Stimulated activated CD4-positive, alpha-beta T cell treated with anti-CD3 and anti-CD28 coated beads, Interleukin-4, amount 100 ng/mL, for 48 hours (primary cell): ENCODE data around the gene PCDH9.
"Not testable (repeated sequence)": the region's sequence is repeated elsewhere in the genome, so short reads cannot be mapped to it uniquely, and the experiment has no call there.

Experiments used
- DNase-seq, 2 donors: peaks; one replicate each; pipeline ENCODE4 v3.0.0-alpha.2; 2020; ENCODE audit warnings: low read depth in 2 of 2

Gene PCDH9

DNA sequence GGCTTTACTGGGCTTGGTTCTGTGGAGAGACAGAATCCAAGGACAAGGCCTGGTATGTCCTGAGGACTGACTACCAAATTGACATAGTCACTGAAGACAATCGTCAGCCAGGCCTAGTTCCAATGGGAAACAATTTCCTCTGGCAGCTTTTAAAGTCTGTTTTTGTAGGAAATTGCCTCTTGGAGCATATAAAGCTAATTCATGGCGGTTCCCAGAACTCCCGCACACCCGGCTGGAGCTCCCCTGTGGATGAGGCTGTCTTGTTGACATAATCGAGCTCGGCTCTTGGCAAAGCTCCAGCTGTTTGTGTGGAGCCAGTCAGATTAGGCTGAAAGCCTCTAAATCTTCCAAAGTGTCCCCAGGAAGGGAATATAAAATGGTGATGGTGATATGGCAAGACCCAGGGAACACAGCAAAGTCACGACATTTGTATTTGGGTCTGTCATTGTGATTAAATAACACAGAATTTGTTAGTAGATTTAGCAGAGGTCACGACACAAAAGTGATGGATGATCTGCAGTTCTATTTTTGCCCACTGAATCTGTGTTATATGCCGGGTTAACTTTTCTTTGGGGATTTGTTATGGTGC is 395.0 kb downstream of the PCDH9 start:
- DNase-seq: no peak

DNA sequence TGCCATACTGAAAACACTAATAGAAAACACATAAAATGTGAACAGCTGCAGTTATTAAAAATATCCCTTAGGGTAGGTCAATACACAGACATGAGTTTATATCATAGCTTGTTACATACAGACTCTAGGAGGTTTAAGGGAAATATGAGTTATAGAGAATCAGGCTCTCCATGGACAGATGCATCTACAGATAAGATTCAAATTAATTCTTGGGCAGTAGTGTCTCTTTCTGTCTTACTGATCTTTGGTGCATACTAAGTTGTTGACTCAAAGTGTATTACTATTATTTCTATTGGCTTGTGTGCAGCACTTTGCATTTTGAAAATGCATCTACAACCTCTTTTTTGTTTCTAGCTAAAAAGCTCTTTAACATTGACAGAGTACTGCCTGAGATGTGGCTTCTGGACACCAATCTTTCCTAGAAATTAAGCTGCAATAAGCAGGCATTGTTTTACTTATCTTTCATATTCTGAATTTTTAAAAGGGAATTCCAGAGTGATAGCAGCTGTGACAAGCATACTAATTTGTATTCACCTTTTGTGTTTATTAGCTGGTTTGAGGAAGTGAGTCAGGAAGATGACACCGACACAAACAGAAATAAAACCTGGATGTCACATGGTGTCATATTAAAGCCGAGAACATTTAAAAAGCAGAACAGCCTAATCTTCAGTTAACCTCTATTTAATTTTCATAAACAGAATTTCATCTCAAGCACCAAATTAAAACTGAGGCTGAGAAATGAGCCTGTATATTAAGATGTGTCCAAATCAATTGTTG is 399.0 kb downstream of the PCDH9 start:
- no peak for DNase-seq

DNA sequence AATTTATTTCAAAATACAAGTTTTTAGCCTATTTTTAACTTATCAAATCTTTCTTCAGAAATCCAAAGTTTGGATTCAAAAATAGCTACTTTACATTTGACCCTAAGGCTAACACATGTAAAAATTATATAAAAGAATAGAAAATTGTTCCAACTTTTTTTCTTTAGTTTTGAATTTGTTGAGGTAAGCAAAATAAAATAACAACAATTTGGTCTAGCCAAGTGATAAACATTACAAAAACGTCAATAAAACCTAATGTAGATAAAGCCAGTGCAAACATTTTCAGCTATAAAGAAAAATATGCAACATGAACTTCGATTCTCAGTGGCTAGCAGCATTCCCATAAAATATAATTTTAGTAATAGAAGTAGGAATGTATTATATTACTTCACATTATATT is 400.3 kb downstream of the PCDH9 start:
- DNase-seq: no peak

DNA sequence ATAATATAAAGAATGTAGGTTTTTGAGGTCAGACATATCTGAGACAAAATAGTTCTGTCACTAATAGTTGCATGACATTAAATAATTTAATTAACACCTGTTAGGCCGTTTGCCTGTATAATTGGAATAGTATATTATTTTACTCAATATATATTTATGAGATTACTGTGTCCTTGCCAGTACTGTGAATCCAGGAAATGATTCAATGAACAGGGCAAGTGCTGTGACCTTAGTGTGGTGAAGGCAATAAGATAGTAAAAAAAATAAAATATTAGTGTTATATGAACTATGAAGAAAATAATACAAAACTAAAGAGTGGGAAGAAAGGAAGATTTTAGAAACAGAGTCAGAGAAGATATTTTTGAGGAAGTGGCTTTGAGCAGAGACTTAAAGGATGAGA is 403.7 kb downstream of the PCDH9 start:
- no peak for DNase-seq

DNA sequence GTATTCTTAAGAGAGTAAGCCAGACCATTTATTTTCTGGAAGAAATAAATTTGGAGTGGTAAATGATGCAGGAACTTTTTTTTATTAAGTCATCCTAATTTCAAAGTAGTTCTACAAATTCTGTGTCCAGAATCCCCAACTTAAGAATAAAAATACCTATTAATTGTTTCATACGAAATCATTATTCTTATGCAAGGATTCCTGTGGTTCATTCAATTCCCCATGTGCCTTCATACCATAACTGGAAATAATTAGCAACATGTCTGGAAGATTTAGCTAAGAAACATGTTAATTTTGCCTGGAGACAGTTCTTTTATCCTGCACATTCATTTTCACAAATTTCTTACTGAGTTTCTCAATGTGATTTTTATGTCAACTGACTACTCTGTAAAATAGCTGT is 408.6 kb downstream of the PCDH9 start:
- no peak for DNase-seq

DNA sequence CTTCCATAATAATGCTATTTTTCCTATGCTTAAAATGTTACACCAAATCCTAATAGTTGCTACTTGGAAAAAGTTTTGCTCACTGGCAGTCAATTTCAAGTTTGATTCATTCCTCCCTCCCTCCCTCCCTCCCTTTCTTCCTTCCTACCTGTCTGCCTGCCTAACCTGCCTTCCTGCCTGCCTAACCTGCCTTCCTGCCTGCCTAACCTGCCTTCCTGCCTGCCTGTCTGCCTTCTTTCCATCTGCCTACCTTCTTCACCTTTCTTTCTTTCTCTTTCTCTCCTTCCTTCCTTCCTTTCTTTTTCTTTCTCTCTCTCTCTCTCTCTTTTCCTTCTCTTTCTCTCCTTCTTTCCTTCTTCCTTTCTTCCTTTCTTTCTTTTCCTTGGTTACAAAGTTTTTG is 418.7 kb downstream of the PCDH9 start:
- DNase-seq: no peak

DNA sequence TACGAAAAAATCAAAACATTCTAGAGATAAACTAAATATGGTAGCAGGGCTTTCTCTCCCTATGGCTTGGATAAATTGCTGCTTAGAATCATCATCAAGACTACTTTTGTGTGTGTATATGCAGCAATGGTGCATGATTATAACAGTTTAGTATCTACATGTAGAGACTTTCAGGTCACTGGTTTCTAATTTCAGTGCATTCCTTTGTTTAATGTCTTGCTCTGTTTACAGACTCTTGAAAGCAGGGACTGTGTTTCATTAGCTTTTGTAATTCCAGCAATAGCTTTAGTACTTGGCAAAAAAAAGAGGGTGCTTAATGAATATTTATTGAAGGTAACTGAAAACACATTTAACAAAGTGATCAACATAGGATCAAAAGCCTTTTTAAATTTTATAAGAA is 420.7 kb downstream of the PCDH9 start:
- DNase-seq: no peak

DNA sequence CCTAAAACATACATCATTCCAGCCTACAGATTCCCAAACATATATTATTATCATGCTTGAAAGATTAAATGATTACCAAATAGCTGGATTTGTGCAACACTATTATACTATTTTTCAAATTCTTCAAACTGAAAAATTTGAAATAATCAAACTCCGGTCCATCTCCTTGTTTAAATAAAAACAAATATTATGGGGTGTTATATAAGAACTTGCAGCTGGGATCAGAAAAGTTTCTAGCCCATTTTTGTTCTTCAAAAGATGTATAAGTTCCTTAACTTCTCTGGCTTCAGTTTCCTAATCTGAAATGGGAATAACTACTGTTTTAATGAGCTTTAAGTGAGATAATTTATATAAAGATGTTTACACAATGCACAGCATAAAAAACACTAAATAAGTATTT is 422.9 kb downstream of the PCDH9 start:
- DNase-seq: no peak

DNA sequence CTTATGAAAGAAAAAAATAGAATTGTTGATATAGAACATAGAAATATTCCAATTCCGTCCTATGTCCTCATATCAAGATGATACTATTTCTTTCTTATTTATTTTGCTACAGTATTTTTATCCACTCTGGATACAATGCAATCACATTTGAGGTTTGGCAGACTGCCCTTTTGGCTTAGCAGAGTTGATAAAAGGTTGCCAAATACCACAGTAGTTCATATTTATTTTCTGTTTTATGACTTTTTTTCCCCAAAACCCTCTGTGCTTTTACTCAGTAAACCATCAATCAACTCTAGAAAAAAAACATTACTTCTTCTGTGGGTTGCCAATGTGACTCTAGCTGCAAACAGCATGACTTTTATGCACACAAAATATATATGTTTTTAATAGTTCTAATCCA is 424.5 kb downstream of the PCDH9 start:
- DNase-seq: no peak

DNA sequence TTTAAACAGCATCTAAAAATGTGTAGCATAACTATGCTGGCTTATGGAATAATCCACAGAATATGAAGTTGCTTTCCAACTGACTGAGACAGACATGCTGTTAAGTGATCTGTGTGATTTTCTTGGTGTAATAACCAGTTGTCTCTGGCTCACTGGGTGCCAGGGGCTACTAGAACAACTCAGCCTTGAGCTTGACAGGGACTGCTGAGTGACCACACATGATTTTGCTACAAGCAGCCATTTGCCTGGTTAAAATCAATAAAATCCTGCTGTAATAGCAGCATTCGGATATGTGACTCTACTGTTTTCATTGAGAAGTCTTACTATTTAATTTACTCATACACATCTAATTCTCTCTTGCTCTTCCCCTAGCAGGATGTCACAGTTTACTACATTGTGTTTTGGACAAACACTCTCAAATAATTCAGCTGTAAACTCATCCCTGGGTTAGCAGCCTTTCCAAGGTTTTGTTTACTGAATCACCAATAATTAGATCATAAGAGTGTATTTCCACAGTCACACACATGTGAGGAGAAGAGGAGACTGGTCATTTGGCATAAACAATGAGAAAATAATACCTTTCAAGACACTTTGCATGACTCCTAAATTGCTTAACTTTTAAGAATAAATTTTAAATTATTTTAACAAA is 426.2 kb downstream of the PCDH9 start:
- DNase-seq: no peak

DNA sequence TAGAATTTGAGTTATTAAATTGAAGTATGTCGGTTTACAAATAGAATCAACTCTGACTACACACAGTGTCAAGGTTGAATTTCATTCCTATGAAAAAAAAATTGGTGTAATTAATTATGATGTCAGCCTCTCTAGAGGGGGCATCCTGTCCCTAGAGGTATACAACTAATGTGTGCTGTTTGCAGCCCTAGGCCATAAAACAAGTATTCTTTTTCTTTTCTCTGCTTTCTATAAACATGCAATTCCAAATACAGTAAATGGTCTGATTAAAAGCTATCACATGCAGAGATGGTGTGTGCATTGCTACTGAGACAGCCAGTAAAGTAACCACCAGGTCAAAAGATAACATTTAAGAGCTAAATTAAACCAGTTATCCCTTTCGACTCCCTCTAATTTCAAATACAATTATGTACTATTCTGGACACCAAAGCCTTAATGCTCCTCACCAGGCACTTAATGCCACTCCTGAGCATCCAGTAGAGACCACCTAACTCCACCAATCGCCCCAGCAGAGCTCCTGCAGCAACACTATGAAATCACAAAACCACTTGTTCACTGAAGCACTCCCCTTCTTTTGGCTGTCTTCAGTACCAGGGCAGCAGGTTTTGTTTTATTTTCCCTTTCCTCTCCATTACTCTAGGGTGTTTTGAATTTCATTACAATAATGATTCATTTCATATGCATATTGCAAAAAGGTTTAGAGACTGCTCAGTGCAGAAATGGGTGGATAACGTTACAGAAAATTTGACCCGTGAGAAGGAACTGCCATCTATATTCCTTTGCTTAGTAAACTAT is 426.9 kb downstream of the PCDH9 start:
- no peak for DNase-seq

DNA sequence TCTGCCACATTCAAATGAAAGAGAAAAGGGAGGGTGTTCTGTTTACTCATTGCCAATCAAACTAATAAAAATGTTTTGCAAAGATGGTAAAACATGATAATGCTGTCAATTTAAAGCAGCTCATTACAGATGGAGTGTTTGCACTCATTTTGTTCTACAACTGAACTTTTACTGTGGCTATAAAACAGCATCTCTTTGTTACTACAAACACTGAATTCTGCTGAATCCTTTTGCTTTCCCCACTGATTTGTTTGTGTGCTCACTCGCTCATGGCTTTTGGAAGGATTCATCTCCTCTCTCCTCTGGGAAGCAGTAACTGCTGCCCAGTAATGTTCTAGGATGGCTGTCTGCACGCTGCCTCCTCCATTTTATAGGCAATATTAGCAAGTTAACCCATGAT is 434.5 kb downstream of the PCDH9 start:
- no peak for DNase-seq

DNA sequence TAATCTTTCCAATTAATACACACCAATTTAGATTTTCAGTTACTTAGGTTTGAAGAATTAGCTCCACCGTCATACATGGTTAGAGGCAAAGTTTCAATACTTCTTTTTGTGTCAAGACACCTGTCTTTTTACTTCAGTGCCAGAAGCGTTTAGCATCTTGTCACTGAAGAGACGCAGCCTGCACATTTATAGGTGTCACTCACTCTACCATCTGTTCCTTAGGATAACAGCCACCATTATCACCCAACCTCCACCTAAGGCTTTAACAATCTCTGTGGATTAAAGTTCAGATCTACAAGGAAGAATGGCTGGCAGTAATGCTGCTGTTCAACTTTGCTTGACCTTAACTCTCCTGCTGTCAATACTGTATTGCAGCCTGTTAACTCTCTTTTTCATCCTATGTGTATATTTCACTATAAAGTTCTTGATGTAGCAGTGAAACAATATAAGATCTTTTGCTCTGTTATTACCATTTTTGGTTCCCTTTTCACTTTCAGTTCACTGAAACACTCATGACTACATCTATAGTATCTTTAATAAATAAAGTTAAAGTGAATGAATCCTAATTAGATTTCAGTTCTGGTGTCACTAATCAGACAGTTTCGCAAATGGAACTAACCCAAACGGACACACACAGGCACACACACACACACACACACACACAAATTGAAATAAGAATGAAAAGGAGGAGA is 435.6 kb downstream of the PCDH9 start:
- no peak for DNase-seq

DNA sequence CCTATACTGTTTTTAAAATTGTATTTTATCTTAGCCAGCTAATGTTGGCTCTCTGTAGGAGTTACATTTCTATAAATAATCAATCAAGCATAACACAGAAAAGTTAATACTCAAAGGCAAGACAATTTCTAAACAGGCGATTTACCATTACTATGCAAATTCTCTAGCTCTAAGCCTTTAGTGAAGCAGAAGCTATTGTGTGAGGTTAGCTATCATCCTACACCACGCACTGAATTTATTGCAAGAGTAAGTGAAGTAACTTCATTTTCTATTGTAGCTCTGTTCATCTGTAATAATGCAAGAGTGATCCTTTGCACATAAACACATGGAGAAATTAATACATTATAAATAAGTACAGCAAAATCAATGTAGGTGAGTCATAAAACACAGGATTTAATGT is 439.3 kb downstream of the PCDH9 start:
- no peak for DNase-seq

DNA sequence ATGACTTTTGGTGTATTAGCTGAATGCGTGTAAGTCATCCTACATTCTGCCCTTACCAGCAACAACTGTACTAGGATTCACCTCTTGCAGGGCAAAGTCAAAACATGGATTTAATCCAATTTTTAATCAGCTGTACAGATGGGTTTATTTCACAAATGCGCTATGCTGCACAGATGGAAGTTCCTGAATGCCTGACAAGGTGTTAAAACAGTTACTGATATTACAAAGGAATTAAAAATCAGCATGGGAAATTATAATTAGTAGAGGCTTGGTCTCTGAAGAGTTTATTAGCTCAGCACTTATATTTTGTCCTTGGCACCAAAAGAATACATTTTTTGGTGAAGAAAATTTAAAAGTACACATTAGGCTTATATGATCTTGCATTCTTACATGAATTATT is 448.9 kb downstream of the PCDH9 start:
- DNase-seq: no peak

DNA sequence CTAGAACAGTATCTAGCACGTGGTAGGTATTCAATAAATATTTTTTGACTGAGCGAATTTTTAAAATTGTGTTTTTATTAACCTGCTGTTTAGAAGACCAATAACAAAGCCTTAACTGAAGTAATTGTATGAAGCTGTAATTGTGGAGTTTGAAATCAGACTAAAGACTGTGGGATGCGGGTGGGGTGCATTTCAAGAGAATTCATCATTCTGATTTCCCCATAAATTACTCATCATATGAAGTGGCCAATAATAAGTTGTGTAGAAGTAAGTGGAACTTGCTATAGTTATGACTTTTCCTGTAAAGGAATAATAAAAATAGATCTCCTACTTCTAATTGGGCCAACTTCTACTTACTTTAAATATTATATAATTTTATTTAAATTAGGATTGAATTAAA is 449.3 kb downstream of the PCDH9 start:
- DNase-seq: no peak

DNA sequence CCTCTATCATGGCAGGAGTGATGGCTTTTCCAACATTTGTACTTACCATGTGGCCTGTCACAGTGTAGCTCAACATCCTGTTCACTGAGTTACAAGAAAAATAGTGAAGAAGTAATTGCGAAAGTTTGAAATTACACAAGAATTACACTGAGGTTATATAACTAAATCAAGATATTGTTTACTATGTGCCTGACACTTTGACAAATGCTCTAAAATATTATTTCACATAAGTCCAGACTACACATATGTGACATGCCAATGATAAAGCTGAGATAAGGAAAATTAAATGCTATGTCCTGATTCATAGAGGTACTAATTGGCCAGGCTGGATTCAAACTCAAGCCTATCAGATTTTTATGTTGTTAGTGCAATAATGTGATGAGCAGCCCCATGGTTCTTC is 451.7 kb downstream of the PCDH9 start:
- DNase-seq: no peak

DNA sequence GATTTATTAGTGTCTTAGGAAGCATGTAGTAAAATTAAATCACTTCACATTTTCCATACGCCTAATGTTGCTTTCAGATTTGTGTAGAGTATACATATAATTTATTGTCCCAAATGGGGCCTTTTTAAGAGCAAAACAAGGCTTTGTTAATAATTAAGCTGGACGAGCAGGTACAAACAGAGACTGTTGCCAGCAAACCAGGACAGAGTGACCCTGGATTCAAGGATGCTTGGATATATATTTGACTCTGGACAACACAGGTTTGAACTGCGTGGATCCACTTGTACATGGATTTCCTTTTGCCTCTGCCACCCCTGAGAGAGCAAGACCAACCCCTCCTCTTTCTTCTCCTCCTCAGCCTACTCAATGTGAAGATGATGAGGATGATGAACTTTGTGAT is 454.9 kb downstream of the PCDH9 start:
- no peak for DNase-seq

DNA sequence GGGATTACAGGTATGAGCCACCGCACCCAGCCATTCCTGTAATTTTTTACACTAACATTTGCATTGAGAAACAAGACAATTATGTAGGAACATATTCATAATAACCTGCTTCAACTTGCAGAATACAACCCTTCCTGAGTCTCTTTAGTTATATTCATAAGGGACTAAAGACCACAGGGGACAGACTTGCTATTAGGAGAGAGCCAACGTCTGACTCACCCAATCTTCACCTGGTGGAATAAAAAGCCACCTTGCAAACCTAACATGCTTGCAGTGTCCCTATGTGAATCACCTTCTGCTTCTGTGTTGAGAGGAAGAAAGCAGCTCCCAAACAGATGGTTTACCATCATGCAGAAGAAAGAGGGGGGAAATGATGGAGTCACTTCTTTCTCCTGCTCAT is 456.1 kb downstream of the PCDH9 start:
- no peak for DNase-seq

DNA sequence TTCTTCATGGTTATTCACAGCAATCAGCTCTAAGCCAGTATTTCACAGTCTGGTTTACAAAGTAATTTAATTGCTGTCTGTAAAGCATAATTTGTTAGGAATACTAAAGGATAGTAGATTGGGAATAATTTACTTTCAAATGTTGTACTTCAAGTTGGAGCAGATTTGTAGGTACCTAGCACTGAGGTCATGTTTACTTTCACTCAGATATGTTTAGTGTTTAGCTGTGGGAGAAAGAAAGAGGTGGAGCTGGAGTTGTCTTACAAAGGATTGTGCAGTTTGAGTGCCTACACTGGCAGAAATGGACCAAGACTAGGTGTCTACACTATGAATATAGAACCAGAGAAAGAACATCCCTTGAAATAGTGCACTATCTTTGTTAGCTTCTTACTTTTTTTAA is 464.6 kb downstream of the PCDH9 start:
- DNase-seq: no peak

DNA sequence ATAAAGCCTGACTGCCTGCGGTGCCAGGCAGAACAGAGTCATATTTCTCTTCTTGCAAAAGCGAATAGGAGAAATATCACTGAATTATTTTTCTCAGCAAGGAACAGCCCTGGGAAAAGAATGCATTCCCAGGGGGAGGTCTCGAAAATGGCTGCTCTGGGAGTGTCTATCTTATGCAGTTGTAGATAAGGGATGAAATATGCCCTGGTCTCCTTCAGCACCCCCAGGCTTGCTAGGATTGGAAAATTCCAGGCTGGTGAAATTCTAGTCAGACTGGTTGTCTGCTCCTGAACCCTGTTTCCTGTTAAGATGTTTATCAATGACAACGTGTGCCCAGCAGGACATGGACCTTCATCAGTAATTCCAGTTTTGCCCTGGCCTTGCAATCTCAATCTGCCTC is 469.5 kb downstream of the PCDH9 start:
- not testable (repeated sequence) for DNase-seq

DNA sequence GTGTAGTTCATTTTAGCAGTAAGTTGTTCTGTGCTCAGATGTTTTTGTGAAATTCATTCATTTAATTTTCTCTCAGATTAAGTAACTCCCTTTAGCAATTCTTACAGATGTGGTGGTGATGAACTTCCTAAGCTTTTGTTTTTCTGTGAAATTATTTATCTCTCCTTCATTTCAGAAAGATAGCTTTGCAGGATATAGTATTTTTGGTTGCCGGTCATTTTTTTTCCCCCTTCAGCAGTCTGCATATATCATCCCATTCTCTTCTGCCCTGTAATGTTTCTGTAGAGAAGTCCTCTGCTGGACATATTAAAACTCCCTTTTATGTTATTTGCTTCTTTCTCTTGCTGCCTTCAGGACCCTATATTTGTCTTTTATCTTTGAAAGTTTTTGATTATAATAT is 470.2 kb downstream of the PCDH9 start:
- DNase-seq: no peak
